Activated CD8-positive, alpha-beta memory T cell treated with anti-CD3 and anti-CD28 coated beads for 24 hours (primary cell): ENCODE data around the gene ADAMTS6.
"Not testable (repeated sequence)": the region's sequence is repeated elsewhere in the genome, so short reads cannot be mapped to it uniquely, and the experiment has no call there.

Source experiments
- DNase-seq: peaks from one replicate; pipeline ENCODE4 v3.0.0-alpha.2; 2020

ADAMTS6 gene

GRCh38 chr5:65194871-65195270 lies 286.8 kb downstream of the ADAMTS6 start:
- no peak for DNase-seq

DNA sequence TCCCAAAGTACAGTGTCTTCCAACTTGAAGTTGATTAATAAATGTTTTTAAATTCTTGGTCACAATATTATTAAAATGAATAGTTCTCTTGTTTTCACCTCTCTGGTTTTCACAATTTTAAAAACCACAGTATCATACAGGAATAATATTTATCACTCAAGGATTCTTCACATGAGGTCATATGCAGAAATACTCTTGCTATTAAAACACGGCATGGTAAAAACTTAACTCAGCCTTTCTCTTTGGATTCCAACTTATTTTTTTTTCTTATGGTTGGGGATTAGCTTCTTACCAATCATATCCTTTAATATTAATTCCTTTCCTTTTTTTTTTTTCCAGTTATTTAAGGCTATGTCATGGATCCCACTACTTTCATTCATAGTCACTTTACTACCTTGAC lies 289.4 kb downstream of the ADAMTS6 start:
- DNase-seq, result no peak

DNA sequence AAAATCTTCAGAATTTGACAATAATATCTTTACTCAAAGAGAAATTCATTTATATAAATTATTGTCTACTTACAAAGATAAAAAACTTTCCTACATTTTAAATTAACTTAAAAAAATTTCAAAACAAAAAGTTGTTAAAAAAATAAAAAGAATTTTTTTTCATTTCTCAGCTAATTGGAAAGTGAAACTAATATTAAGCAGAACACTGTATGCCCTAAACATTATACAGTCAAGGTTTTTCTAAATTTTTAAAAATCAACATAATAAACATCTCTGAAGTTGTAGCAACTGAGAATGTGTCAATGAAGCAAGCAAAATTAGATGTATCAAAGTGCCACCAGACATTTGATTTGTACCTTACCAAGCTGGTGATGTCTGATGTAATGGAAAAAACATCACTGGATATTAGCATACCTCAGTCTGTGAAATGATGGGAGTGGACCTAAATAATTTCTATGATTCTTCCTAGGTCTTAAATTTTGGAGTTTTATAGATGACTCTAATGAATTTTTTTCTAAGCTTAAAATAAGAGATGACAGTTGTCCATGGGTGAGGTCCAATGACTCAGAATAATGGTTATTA lies 290.1 kb downstream of the ADAMTS6 start:
- DNase-seq, result no peak

- DNase-seq, result no peak
These were observed 291.2 kb downstream of the ADAMTS6 start for GRCh38 chr5:65190328-65191053.

DNA sequence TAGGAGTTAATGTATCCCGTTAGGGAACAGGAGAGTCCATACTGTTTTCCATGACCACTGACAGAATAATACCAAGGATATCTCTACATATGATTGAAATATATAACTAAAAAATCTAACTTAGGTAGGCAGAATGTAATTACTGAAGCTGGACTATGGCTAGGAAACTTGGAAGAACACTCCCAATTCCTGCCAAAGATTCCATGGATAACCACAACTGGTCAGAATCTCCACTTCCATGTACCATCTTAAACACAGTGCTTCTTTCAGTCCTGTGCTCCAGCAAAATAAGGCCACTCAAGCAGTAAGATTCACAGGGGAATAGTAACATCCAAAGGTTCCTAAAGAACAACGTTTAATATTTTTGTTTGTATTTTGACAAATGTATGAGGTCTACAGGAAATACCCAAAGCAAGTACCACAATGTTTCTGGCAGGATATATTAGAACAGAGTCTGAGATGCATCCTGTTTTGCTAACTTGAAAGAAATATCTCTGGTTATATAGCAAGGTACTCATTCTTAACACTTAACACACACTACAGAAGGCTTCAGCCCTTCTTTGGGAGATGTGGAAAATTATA lies 295.0 kb downstream of the ADAMTS6 start:
- DNase-seq, result no peak

- DNase-seq, result no peak
These were observed 296.3 kb downstream of the ADAMTS6 start for GRCh38 chr5:65185468-65185867.

- DNase-seq, result no peak
These were observed 296.9 kb downstream of the ADAMTS6 start for GRCh38 chr5:65184780-65185179.

- DNase-seq, result not testable (repeated sequence)
These were observed 307.5 kb downstream of the ADAMTS6 start for GRCh38 chr5:65174231-65174630.

DNA sequence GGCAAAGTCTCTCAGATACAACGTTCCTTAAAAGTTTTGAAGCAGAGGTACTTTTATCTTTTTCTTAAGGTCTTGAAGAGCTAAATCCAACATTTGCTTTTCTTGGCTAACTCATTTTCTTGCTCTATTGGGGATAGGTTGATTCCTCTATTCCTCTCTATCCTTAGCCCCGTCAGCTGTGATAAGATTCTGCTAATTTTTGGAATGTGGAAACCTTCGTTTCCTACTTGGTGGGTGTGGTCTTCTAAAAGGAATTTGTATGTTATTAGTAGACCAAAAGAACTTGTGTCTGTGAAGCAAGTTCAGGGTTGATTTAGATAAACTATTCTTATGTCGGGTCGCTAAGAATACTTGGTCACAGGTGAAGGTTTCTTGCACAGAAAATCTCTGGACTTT lies 308.6 kb downstream of the ADAMTS6 start:
- DNase-seq, result no peak

GRCh38 chr5:65172486-65173129 lies 309.1 kb downstream of the ADAMTS6 start:
- DNase-seq, result peak; percentile 61

GRCh38 chr5:65171645-65172044 lies 310.1 kb downstream of the ADAMTS6 start:
- no peak for DNase-seq

DNA sequence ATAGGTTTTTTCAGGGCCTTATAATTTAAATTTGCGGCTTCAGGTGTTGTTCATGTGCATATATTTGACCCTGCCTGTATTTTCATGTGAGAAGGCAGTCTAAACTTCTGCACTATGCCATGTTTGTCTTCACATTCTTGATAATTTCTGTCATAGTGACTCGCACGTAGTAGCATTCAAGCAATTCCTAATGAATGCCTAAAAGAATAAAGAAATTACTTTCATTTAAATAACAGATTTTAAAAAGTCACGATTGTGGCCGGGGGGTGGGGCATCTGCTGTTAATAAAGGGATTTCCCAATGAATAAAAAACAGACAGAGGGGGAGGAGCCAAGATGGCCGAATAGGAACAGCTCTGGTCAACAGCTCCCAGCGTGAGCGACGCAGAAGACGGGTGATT lies 318.0 kb downstream of the ADAMTS6 start:
- no peak for DNase-seq

DNA sequence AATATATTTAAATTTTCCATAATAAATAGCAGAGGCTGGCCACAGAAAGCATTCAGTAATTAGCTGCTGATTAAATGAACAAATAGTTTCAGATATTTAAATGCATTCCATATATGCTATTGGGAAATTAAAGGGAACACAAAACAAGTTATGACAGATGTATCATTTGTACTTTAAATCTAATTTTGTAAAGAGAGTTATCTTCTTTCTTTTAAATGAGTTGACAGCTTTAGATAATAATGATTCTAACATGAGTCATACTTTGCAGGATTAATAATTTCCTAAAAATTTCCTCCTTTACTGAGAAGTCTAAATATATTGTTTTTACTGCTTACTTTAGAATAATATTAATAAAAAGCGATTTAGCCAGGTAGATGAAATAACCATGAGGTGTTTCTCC lies 320.1 kb downstream of the ADAMTS6 start:
- DNase-seq, result no peak

- no peak for DNase-seq
These were observed 323.7 kb downstream of the ADAMTS6 start for GRCh38 chr5:65157906-65158603.

DNA sequence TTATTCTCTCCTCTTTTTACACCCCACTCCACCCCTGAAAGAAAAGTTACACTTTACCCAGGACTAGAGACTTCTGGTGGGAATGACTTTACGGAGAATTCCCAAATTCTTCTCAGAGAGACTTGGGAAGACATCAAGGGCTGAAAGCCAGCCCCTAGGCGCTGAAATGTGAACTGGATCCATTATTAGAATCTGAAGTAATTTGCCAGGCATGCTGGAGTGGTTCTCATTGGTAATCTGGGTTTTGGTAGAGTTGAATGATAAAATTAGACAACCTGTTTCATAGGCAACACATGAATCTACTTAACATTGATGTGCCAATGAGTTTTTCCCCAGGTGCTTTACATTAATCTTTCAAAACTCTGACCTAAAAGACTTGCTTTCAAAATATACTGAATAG lies 324.8 kb downstream of the ADAMTS6 start:
- DNase-seq, result no peak

DNA sequence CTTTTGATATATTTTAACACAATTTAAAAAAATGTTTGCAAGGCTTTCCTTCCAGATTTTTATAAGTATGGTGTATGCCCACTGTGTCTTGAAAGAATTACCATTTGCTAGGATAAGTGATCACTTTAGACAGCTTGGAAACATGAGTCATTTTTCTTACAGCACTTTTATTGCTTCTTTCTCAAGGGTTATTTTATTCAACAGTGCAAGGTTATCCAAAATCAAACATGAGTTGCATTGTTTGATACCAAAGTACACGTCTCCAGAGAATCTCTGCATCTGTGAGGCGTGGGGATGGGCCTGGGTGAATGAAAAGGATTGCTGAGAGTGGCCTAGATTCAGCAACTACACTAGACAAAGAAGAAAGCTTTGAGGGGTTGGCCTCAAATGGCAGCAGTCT lies 329.6 kb downstream of the ADAMTS6 start:
- DNase-seq, result no peak

DNA sequence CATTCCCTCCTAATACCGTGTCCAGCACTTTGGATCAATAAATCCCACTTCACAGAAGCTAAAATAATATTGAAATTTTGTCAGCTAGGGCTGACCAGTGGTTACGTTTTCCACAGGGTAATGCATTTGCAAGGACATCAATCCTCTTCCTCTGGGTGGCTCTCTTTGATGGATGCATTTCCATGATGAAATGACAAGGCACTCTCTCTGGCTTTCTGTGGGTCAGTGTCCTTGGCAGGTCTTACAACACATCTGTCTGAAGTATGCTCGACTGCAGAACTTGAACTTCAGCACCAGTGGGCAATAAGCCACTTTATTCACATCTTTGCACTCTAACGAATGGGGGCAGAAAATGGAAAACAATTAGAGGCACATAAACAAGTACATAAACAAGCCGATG lies 330.1 kb downstream of the ADAMTS6 start:
- no peak for DNase-seq

GRCh38 chr5:65150599-65151304 lies 331.0 kb downstream of the ADAMTS6 start:
- no peak for DNase-seq

DNA sequence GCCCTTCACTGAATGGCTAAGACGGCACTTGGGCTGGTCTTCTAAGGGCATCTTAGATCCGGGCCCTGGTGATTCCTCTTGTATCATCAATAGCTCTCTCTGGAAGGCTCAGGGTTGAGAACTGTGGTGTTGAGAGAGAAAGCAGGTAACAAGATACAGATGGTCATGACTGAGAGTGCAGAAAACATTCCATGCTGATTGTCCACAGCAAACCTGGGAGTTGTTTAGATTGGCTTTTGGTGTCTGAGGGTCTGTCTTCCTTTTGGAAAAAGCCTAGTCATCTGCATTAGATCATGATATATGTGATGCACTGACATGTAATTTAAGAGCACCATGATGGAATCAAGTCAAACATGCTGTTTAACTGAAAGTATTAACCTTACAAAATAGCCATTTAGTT lies 331.9 kb downstream of the ADAMTS6 start:
- no peak for DNase-seq

DNA sequence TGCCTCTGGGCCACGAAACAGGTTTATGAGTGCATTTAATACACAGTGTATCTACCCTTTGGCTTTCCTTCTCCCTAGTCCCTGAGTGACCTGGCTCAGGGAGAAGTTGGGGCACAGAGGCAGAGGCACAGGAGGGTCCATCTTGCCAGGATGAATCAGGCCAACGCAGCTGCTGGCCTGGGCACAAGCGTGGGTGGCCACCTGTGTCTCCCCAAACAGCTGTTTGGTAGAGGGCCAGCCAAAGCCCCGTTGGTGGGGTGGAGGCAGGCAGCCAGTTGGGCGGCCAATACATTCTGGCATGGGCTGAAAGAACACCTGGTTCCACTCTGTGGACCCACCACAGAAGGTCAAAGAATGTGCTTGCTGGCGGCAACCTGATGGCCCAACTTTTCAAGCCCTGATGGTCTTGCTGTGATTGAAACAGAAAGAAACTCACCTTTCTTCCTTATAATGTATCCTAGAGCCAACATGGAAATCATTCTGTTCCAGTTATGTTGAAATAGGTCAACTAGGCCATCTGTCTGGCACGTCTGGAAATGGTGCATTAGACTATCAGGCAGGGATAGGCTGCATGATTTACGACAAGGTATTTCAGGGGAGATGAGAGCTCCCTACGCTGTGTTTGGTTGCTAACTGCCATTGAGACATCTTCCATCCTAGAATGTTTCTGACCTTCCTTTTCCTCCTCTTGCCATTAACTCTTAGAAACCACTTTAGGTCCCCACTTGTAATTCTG lies 337.4 kb downstream of the ADAMTS6 start:
- DNase-seq, result no peak

- no peak for DNase-seq
These were observed 339.2 kb downstream of the ADAMTS6 start for GRCh38 chr5:65142511-65143011.

- DNase-seq, result no peak
These were observed 339.7 kb downstream of the ADAMTS6 start for GRCh38 chr5:65142016-65142415.
